Erythroblast (primary cell): ENCODE results near the gene DTX1.

Source experiments
- GATA1 ChIP-seq: IDR thresholded peaks from 2 replicates; pipeline ENCODE4 v1.6.1; 2011; ENCODE audit warnings: low read depth, mild to moderate bottlenecking, control low read depth, low read length, moderate library complexity
- POLR2A ChIP-seq: IDR thresholded peaks from 2 replicates; pipeline ENCODE4 v1.6.1; 2011; ENCODE audit warnings: mild to moderate bottlenecking, low read length

- TF ChIP-seq POLR2A (no peak), GATA1 (no peak)
Measured at GRCh38 chr12:113102811-113103210, 46.3 kb downstream of the DTX1 start.
